Ovary (tissue), 3 donors: Measurements from ENCODE around the gene NUP35.

ENCODE experiments used
- EP300 ChIP-seq: sonication (generic); formaldehyde crosslinking; IDR thresholded peaks from one replicate; pipeline ENCODE4 v1.6.1; 2017; ENCODE audit warnings: antibody characterized with exemption
- POLR2A ChIP-seq: fragments of 450-650 bp; IDR thresholded peaks from one replicate; pipeline ENCODE4 v1.6.1; 2017; ENCODE audit warnings: antibody characterized with exemption, mild to moderate bottlenecking, moderate library complexity
- TF ChIP-seq, protein P1 (sequence below), 3 donors: fragments of 450-650 bp in 2 of 3; fragments of 200-600 bp in 1 of 3; IDR thresholded peaks; one replicate each; pipeline versions ENCODE4 v1.5.1 to v1.8.0; 2016 to 2022; ENCODE audit warnings: antibody characterized with exemption in 3 of 3, mild to moderate bottlenecking in 1 of 3
- donor health status: DM: no; HTN: no; CAD: no.

DNA sequence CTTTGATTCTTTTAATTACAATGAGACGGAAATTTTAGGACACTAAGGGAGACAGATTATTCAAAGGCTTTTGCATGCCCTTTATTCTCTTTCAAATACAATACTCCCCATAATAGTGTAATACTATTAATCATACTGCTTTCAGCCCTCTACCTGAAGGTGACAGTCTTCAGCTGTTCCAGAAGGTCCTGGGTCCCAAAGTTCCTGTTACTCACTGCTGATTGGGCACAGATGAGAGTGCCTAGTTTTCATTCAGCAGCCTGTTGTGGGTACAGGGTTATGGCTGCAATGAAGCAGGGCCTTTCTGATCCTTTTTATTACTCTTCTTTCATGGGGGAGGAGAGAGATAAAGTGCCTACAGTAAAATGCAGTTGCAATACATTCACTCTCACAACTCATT, 80.2 kb downstream of the NUP35 start:
- TF ChIP-seq, protein P1, sequence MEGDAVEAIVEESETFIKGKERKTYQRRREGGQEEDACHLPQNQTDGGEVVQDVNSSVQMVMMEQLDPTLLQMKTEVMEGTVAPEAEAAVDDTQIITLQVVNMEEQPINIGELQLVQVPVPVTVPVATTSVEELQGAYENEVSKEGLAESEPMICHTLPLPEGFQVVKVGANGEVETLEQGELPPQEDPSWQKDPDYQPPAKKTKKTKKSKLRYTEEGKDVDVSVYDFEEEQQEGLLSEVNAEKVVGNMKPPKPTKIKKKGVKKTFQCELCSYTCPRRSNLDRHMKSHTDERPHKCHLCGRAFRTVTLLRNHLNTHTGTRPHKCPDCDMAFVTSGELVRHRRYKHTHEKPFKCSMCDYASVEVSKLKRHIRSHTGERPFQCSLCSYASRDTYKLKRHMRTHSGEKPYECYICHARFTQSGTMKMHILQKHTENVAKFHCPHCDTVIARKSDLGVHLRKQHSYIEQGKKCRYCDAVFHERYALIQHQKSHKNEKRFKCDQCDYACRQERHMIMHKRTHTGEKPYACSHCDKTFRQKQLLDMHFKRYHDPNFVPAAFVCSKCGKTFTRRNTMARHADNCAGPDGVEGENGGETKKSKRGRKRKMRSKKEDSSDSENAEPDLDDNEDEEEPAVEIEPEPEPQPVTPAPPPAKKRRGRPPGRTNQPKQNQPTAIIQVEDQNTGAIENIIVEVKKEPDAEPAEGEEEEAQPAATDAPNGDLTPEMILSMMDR (IDR thresholded peaks at IDR 0.05): no peak
- no peak for TF ChIP-seq EP300
- TF ChIP-seq POLR2A: no peak
